Loucy (cell line): Measurements from ENCODE around the gene ATP11A.
A peak's percentile ranks its signal among the peaks of the same experiment; 100 is the strongest.

Experiments used
- H2AFZ ChIP-seq: fragments of 200-600 bp; sonication (generic); 2 replicates; pipeline ENCODE4 v1.6.0; 2016; ENCODE audit warnings: antibody characterized with exemption, mild to moderate bottlenecking, low read length, moderate library complexity
- H3F3A ChIP-seq: fragments of 200-600 bp; 2 replicates; pipeline ENCODE4 v1.6.0; 2016; ENCODE audit warnings: antibody characterized with exemption, low read depth, mild to moderate bottlenecking
- H3K27me3 ChIP-seq: fragments of 200-600 bp; sonication (generic); 2 replicates; pipeline ENCODE4 v1.6.1; 2014; ENCODE audit warnings: low read length, mild to moderate bottlenecking; ENCODE audit not compliant: insufficient read depth, poor library complexity, severe bottlenecking
- H3K36me3 ChIP-seq: fragments of 200-600 bp; sonication (generic); 2 replicates; pipeline ENCODE4 v1.6.1; 2016; ENCODE audit warnings: low read length; ENCODE audit not compliant: insufficient read depth
- H3K4me1 ChIP-seq: fragments of 200-600 bp; sonication (generic); 2 replicates; pipeline ENCODE4 v1.5.1; 2014; ENCODE audit warnings: low read length, mild to moderate bottlenecking; ENCODE audit not compliant: insufficient read depth, poor library complexity, severe bottlenecking
- H3K4me2 ChIP-seq: fragments of 200-600 bp; sonication (generic); 2 replicates; pipeline ENCODE4 v1.6.0; 2014; ENCODE audit warnings: antibody characterized with exemption, low read length, low read depth, mild to moderate bottlenecking; ENCODE audit not compliant: poor library complexity, severe bottlenecking
- H3K4me3 ChIP-seq: fragments of 200-600 bp; sonication (generic); 2 replicates; pipeline ENCODE4 v1.5.1; 2014; ENCODE audit warnings: low read length, mild to moderate bottlenecking, mixed read lengths; ENCODE audit not compliant: poor library complexity, severe bottlenecking
- H3K79me2 ChIP-seq: fragments of 200-600 bp; sonication (generic); 2 replicates; pipeline ENCODE4 v1.6.1; 2014; ENCODE audit warnings: low read length; ENCODE audit not compliant: insufficient read depth
- H3K9ac ChIP-seq: fragments of 200-600 bp; sonication (generic); 2 replicates; pipeline ENCODE4 v1.6.0; 2014; ENCODE audit warnings: mild to moderate bottlenecking, low read depth, low read length, moderate library complexity; ENCODE audit not compliant: poor library complexity, severe bottlenecking
- H3K9me2 ChIP-seq: fragments of 200-600 bp; sonication (generic); replicated peaks from 2 replicates; pipeline ENCODE4 v1.6.1; 2016; ENCODE audit warnings: low read depth, low read length, mixed read lengths
- H3K9me3 ChIP-seq: fragments of 200-600 bp; sonication (generic); 2 replicates; pipeline ENCODE4 v1.6.1; 2014; ENCODE audit warnings: mild to moderate bottlenecking, antibody characterized with exemption, low read length, low read depth; ENCODE audit not compliant: insufficient read depth
- H4K20me1 ChIP-seq: fragments of 200-600 bp; sonication (generic); 2 replicates; pipeline ENCODE4 v1.6.0; 2014; ENCODE audit warnings: antibody characterized with exemption, low read length, mild to moderate bottlenecking; ENCODE audit not compliant: insufficient read depth, poor library complexity, severe bottlenecking
- CTCF ChIP-seq: fragments of 200-600 bp; sonication (generic); conservative IDR thresholded peaks from 2 replicates; pipeline ENCODE4 v1.5.1; 2014; ENCODE audit warnings: mild to moderate bottlenecking, antibody characterized with exemption, low read length
- EZH2phosphoT487 ChIP-seq: fragments of 200-600 bp; IDR thresholded peaks from 2 replicates; pipeline ENCODE4 v1.6.1; 2018; ENCODE audit warnings: antibody characterized with exemption, mild to moderate bottlenecking, moderate library complexity, borderline replicate concordance

The ATP11A gene

GRCh38 chr13:112724788-112725345 is 35.0 kb downstream of the ATP11A start:
- H3K36me3 ChIP-seq: no peaks in the 10 kb centered on the region
- no peaks in the 10 kb centered on the region for H3K9me2 ChIP-seq
- no peaks in the 10 kb centered on the region for H4K20me1 ChIP-seq
- TF ChIP-seq EZH2phosphoT487: no peak
- no peak for TF ChIP-seq CTCF
- H3K4me1 ChIP-seq: peaks cover 29% of the 10 kb centered on the region
- no peaks in the 10 kb centered on the region for H3F3A ChIP-seq
- peak overlapping the region; percentile 68 for H3K4me2 ChIP-seq
- peak overlapping the region; percentile 67 for H3K4me3 ChIP-seq
- no peaks in the 10 kb centered on the region for H3K9me3 ChIP-seq
- H3K9ac ChIP-seq: peak overlapping the region; percentile 60
- no peaks in the 10 kb centered on the region for H3K27me3 ChIP-seq
- H3K79me2 ChIP-seq: peaks cover 33% of the 10 kb centered on the region; the same call in 1 of the 2 replicates
- H2AFZ ChIP-seq: no peak overlapping the region

DNA sequence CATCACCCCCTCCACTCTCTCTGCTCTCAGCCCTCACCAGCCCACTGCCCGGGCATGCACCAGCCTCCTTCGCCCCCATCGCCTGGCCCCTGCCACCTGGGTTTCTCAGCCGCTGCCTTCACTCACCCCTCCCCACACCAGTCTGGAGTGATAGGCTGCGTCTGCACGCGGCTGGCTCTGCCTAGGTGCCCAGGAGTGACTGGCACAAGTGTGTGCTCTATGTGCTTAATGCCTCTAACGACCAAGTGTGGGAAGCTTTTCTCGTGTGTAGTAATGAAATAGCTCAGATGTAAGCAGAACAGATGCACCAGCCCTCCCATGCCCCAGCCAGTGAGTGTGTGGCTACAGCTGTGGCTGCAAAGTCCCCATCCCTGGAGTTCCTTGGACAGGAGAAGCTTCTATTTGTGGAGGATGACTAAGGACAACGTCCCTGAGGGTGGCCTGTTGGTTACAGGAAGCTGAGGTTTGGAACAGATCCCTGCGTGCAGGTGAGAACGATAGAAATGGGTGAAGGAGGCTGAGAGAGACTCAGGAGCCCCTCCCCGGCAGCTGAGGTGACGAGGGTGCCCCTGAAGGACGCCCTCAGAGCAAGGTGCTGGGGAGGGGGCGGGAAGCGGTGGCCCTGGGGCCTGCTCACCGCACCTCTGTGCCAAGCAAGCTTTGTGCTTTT is 35.6 kb downstream of the ATP11A start:
- no peak for TF ChIP-seq CTCF
- no peak for TF ChIP-seq EZH2phosphoT487
- Histone ChIP-seq H3K4me2 (peak overlapping the region; percentile 68), H3K36me3 (no peaks in the 10 kb centered on the region), H3K9me3 (no peaks in the 10 kb centered on the region), H3F3A (no peaks in the 10 kb centered on the region), H3K27me3 (no peaks in the 10 kb centered on the region), H3K9me2 (no peaks in the 10 kb centered on the region), H3K4me1 (peaks cover 29% of the 10 kb centered on the region), H2AFZ (peak overlapping the region; percentile 30; the same call in 1 of the 2 replicates), H3K9ac (peak overlapping the region; percentile 60), H4K20me1 (no peaks in the 10 kb centered on the region), H3K4me3 (peak overlapping the region; percentile 67), H3K79me2 (peaks cover 39% of the 10 kb centered on the region; the same call in 1 of the 2 replicates)

DNA sequence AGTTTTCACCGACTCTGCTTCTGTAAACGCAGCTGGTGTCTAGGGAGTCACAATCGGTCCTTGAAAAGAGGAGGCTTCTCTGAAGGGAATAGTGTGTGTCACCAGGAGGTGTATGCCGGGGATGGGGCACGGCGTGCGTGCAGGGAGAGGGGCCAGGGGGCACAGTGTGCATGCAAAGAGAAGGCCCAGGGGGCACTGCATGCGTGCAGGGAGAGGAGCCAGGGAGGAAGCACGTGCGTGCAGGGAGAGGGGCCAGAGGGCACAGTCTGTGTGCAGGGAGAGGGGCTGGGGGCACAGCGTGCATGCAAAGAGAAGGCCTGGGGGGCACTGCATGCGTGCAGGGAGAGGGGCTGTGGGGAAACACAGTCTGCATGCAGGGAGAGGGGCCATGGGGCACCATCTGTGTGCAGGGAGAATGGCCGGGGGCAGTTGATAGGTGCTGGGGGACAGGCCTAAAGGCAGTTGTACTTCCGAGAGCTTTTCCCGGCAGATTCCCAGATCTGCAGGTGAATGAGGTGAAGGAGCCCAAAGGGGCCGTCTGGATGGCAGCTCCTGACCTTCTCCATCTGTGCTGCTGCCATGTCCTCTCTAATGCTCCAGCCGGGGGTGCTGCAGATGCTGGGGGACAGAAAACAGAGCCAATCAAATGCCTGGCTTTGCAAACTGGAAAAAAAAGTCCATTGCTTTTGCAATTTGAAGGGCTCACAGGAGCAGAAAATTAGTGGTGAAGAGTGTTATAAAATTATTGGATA is 36.4 kb downstream of the ATP11A start:
- H3K27me3 ChIP-seq: no peaks in the 10 kb centered on the region
- H2AFZ ChIP-seq: peak overlapping the region; percentile 30; the same call in 1 of the 2 replicates
- H3K4me1 ChIP-seq: peaks cover 29% of the 10 kb centered on the region
- peak overlapping the region; percentile 68 for H3K4me2 ChIP-seq
- peak overlapping the region; percentile 60 for H3K9ac ChIP-seq
- no peaks in the 10 kb centered on the region for H3K9me3 ChIP-seq
- H3F3A ChIP-seq: no peaks in the 10 kb centered on the region
- TF ChIP-seq CTCF (no peak), EZH2phosphoT487 (no peak)
- no peaks in the 10 kb centered on the region for H4K20me1 ChIP-seq
- H3K9me2 ChIP-seq: no peaks in the 10 kb centered on the region
- H3K4me3 ChIP-seq: peak overlapping the region; percentile 67
- H3K36me3 ChIP-seq: no peaks in the 10 kb centered on the region
- peaks cover 40% of the 10 kb centered on the region; the same call in 1 of the 2 replicates for H3K79me2 ChIP-seq
